ENCODE data around the gene OR52N1. TPM values are rescaled to one million over a fixed set of nuclear protein-coding genes. Genes with fewer than 3 reads are reported as not detected.

Gene OR52N1
- total and polyA plus RNA-seq, 2 experiments from 2014 or later, result not detected

DNA sequence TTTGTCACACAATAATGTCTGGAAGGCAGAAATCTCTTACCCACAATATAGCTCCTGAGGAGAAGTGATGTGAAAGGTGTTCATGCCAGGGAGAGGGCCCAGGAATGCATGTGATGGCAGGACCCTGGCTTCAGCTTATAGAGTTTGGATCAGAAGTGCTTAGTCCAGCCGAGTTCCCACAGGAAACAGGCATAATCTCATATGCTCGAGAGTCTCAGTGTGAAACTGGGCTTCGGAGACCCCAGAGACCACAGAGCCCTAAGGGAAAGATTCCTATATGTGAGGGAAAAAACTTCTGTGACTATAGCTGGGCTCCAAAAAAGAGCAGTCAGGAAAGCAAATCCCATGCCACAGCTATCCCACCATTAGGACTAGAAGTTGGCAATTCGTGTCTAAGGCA is 7.8 kb downstream of the OR52N1 start, which contains the start of gene OR52N5 (continued):
- TF ChIP-seq, protein P1, sequence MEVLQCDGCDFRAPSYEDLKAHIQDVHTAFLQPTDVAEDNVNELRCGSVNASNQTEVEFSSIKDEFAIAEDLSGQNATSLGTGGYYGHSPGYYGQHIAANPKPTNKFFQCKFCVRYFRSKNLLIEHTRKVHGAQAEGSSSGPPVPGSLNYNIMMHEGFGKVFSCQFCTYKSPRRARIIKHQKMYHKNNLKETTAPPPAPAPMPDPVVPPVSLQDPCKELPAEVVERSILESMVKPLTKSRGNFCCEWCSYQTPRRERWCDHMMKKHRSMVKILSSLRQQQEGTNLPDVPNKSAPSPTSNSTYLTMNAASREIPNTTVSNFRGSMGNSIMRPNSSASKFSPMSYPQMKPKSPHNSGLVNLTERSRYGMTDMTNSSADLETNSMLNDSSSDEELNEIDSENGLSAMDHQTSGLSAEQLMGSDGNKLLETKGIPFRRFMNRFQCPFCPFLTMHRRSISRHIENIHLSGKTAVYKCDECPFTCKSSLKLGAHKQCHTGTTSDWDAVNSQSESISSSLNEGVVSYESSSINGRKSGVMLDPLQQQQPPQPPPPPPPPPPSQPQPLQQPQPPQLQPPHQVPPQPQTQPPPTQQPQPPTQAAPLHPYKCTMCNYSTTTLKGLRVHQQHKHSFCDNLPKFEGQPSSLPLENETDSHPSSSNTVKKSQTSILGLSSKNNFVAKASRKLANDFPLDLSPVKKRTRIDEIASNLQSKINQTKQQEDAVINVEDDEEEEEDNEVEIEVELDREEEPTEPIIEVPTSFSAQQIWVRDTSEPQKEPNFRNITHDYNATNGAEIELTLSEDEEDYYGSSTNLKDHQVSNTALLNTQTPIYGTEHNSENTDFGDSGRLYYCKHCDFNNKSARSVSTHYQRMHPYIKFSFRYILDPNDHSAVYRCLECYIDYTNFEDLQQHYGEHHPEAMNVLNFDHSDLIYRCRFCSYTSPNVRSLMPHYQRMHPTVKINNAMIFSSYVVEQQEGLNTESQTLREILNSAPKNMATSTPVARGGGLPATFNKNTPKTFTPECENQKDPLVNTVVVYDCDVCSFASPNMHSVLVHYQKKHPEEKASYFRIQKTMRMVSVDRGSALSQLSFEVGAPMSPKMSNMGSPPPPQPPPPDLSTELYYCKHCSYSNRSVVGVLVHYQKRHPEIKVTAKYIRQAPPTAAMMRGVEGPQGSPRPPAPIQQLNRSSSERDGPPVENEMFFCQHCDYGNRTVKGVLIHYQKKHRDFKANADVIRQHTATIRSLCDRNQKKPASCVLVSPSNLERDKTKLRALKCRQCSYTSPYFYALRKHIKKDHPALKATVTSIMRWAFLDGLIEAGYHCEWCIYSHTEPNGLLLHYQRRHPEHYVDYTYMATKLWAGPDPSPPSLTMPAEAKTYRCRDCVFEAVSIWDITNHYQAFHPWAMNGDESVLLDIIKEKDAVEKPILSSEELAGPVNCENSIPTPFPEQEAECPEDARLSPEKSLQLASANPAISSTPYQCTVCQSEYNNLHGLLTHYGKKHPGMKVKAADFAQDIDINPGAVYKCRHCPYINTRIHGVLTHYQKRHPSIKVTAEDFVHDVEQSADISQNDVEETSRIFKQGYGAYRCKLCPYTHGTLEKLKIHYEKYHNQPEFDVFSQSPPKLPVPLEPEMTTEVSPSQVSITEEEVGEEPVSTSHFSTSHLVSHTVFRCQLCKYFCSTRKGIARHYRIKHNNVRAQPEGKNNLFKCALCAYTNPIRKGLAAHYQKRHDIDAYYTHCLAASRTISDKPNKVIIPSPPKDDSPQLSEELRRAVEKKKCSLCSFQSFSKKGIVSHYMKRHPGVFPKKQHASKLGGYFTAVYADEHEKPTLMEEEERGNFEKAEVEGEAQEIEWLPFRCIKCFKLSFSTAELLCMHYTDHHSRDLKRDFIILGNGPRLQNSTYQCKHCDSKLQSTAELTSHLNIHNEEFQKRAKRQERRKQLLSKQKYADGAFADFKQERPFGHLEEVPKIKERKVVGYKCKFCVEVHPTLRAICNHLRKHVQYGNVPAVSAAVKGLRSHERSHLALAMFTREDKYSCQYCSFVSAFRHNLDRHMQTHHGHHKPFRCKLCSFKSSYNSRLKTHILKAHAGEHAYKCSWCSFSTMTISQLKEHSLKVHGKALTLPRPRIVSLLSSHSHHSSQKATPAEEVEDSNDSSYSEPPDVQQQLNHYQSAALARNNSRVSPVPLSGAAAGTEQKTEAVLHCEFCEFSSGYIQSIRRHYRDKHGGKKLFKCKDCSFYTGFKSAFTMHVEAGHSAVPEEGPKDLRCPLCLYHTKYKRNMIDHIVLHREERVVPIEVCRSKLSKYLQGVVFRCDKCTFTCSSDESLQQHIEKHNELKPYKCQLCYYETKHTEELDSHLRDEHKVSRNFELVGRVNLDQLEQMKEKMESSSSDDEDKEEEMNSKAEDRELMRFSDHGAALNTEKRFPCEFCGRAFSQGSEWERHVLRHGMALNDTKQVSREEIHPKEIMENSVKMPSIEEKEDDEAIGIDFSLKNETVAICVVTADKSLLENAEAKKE (CRISPR knock-in tag; IDR thresholded peaks at IDR 0.05), result no peak
- TF ChIP-seq, protein P2, sequence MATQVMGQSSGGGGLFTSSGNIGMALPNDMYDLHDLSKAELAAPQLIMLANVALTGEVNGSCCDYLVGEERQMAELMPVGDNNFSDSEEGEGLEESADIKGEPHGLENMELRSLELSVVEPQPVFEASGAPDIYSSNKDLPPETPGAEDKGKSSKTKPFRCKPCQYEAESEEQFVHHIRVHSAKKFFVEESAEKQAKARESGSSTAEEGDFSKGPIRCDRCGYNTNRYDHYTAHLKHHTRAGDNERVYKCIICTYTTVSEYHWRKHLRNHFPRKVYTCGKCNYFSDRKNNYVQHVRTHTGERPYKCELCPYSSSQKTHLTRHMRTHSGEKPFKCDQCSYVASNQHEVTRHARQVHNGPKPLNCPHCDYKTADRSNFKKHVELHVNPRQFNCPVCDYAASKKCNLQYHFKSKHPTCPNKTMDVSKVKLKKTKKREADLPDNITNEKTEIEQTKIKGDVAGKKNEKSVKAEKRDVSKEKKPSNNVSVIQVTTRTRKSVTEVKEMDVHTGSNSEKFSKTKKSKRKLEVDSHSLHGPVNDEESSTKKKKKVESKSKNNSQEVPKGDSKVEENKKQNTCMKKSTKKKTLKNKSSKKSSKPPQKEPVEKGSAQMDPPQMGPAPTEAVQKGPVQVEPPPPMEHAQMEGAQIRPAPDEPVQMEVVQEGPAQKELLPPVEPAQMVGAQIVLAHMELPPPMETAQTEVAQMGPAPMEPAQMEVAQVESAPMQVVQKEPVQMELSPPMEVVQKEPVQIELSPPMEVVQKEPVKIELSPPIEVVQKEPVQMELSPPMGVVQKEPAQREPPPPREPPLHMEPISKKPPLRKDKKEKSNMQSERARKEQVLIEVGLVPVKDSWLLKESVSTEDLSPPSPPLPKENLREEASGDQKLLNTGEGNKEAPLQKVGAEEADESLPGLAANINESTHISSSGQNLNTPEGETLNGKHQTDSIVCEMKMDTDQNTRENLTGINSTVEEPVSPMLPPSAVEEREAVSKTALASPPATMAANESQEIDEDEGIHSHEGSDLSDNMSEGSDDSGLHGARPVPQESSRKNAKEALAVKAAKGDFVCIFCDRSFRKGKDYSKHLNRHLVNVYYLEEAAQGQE (IDR thresholded peaks at IDR 0.05; ENCODE audit: unreplicated experiment), result no peak
- TF ChIP-seq JUNB (IDR thresholded peaks at IDR 0.05; ENCODE audit: unreplicated experiment) (no peak), NANOG (IDR thresholded peaks at IDR 0.05; ENCODE audit: borderline replicate concordance) (no peak), STAT1 (IDR thresholded peaks at IDR 0.05; ENCODE audit: unreplicated experiment) (no peak), ZNF331 (CRISPR knock-in tag; IDR thresholded peaks at IDR 0.05; ENCODE audit: low read depth) (no peak), EZH2phosphoT487 (IDR thresholded peaks at IDR 0.05; ENCODE audit: unreplicated experiment) (no peak), EZH2 (IDR thresholded peaks at IDR 0.05; ENCODE audit: low read depth, unreplicated experiment) (no peak), POLR2AphosphoS5 (IDR thresholded peaks at IDR 0.05; ENCODE audit: low read depth) (no peak)

Data from GM23338 (cell line).